GM19328 (cell line): Measurements from ENCODE around the gene COG5.
A peak's percentile ranks its signal among the peaks of the same experiment; 100 is the strongest.

ENCODE experiments used
- ATAC-seq: cut with Tn5 transposase; IDR thresholded peaks from one replicate; pipeline ENCODE4 v1.9.1; 2021; ENCODE audit warnings: mild to moderate bottlenecking, moderate library complexity; ENCODE audit not compliant: unreplicated experiment

Gene COG5

DNA sequence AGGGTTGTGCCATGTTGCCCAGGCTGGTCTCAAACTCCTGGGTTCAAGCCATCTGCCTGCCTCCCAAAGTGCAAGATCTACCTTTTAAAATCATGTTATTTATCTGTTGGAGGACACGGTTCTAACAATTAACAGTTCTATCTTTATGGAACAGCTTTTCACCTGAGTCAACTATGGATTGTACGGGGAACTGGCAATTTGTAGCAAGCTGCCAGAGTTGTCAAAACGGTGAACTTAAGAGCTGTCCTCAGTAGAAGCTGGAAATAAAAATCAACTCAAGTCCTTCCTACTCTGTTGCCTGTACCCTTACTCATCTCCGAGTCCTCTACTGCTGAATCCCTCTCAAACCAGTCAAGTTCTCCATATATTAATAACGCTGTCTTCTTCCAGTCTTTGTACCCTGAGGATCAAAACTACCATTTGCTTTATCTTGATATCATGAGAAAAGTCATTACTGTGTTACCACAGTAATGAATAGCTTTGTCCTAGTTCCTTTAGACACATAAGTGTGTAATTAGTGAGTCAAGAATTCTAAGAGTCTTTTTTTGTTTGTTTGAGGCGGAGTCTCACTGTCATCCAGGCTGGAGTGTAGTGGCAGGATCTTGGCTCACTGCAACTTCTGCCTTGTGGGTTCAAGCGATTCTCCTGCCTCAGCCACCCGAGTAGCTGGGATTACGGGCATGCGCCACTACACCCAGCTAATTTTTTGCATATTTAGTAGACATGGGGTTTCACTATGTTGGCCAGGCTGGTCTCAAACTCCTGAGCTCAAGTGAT lies 366.7 kb downstream of the COG5 start:
- no peak for ATAC-seq

DNA sequence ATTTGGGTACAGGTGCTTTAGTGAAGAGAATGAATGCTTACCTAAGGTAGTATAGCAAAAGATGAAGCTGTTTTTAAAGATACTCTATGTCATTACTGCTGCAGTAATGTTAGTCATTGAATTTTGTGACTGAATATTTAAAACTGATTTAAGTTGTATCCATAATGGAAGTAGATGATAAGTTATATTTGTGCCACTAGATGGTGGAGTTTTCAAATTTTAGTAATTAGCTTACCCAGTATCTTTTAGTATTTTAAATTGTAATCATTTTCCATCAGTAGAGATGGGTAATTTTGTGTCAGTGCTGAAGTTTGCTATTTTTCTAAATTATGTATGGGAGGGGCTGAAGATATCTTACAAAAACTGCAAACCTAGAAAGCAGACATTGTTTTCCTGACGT lies 369.7 kb downstream of the COG5 start:
- no peak for ATAC-seq

DNA sequence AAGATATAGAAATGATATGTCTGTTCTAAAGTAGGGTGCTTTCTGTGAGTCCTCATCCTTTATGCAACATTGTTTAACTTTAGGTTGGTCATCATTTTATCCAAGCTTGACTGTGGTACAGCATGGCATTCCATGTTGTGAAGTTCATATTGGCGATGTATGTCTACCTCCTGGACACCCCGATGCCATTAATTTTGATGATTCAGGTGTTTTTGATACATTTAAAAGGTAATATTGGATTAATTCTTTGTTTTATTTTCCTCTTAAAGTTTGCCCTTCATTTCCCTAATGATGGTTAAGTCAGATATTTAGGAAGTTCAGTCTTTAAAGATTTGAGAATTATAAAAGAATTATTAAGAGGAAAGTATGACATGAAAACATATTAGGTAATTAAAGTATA lies 373.6 kb downstream of the COG5 start:
- no peak for ATAC-seq

DNA sequence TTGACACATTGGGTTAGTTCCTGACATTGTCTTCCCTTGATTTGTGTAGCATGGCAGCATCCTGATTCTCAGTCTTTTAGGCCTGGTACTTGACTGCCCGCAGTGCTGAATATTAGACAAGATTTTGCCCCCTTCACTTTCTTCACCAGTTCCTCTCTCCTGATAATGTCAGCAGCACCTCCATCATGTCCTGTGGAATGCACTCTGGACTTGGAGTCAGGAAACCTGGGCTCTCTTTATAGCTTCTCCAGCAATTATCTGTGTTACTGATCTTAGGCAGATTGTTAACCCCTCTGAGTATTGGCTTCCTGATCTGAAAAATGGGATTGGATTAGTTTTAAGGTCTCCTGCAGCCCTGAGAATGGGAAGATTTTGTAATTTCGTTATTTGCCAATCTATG lies 375.9 kb downstream of the COG5 start:
- no peak for ATAC-seq

DNA sequence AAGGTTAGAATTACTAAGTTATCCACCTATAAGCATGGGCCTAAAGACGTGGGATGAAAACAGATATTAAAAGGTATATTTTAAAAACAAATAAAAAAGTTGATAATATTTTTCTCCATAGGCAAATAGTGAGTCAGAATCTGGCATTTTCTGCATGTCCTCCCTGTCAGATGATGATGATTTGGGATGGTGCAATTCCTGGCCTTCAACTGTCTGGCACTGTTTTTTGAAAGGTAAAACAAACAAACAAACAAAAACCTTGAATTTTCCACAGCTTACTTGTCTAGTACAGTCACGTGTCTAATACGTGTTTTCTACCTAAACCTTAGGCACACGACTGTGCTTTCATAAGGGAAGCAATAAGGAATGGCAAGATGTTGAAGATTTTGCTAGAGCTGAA lies 377.5 kb downstream of the COG5 start:
- no peak for ATAC-seq

DNA sequence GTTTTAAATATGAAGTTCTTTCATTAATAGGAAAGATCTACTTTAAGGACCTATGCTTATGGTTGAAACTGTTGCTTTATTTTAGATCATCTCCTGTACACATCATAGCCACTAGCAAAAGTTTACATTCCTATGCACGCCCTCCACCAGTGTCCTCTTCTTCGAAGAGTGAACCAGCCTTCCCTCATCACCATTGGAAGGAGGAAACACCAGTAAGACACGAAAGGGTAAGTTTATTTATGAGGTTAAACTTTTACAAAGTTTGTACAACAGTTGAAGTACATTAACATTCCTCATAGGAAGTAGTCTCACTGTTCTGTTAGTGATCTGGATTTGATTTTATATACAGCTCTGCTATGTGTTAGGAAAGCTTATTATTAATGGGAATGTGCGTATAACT lies 378.0 kb downstream of the COG5 start:
- no peak for ATAC-seq

DNA sequence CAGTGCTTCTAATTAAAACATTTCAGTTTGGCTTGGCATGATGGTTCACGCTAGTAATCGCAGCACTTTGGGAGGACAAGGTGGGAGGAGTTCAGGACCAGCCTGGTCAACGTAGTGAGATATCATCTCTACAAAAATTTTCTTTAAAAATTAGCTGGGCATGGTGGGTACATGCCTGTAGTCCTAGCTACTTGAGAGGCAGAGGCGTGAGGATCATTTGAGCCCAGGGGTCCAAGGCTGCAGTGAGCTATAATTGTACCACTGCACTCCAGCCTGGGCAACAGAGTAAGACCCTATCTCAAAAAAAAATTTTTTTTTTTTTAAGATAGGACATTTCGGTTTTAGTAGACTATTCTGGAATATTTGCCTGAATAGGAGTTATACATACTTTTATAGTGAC lies 382.5 kb downstream of the COG5 start:
- no peak for ATAC-seq

DNA sequence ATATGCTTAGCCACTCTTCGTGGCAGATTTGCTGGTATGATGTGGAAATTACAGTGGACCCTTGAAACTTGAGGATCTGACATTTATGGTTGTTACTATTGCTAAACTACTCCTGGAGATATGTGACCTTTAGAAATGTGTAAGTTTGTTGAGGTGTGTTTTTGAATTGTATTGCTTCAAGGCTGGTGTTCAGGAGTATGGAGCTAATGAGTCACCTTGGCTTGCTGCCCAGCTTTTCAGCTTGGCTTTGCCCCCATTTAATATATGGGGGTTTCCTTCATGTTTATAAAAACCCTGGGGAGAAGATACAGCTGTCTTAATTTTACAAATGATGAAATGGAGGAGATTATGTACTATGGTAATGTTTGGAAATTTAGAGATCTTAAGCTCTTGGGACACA lies 383.3 kb downstream of the COG5 start:
- no peak for ATAC-seq

DNA sequence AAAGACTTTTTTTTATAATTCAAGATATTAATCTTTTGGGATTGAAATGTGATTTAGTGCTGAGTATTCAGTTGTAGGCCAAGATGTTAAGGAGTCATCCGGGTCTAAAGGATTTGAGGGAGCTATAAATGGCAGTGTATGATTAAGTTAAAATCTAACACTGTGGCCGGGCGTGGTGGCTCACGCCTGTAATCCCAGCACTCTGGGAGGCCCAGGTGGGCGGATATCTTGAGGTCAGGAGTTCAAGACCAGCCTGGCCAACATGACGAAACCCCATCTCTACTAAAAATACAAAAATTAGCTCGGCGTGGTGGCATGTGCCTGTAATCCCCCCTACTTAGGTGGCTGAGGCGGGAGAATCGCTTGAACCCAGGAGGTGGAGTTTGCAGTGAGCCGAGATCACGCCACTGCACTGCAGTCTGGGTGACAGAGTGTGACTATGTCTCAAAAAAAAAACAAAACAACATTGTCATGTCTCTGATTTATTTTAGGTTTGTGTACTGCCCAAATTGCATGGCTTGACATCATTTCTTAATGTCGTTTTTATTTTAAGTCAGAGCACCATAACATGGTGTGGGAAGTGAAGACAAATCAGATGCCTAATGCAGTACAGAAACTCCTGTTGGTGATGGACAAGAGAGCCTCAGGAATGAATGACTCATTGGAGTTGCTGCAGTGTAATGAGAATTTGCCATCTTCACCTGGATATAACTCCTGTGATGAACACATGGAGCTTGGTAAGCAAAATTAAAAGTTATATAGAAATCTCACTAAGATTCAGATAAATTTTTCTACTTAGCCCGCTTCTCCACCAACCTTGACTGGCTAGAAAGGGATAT lies 384.2 kb downstream of the COG5 start:
- ATAC-seq = no peak

DNA sequence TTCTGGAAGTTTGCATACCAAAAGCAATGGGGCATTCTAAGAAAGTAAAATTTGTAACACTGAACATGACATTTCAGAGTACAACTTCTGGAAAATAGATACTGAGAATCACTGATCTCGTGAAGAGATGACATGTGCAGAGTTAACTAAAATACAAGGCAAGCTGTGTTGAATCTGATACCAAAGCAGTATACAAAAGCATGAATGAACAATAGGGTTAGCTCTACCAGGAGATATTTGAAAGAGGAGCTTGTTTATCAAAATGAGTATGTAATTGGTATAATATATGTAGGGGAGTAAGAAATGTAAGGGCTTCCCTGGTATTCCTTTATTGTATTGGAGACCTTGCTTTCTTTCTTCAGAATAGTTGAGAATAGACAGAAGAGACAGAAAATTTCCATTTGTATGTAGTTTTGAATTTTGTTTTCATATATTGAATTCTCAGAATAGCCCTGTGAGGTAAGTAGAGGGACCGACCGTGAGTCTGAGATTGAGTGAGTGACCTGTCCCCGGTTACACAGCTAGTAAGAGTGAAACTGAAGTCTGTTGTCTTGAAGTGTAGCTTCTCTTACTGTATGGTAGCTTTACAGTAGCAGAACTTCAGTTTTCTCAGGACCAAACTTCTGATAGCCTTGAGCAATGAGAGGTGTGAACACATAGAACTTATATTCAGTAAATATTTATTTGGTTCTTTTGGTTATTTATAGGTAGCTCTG lies 389.9 kb downstream of the COG5 start:
- ATAC-seq = peak; percentile 47

DNA sequence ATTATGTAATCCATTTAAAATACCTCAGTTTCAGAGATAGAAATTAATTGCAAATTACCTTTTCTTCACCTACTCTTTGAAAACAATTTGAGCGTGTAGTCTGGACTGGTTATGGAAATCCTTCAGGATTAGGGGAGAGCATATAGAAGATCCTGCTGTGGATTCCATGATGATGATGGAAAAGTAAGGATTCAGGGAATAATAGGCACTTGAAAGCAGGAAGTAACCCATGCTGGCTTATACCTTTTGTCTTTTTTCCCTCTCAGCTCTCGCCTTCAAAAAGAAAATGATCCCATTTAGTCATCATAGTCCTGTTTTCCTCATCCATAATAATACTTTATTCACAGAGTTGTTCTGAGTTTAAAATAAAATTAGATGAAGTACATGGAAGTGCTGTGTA lies 390.5 kb downstream of the COG5 start:
- no peak for ATAC-seq

DNA sequence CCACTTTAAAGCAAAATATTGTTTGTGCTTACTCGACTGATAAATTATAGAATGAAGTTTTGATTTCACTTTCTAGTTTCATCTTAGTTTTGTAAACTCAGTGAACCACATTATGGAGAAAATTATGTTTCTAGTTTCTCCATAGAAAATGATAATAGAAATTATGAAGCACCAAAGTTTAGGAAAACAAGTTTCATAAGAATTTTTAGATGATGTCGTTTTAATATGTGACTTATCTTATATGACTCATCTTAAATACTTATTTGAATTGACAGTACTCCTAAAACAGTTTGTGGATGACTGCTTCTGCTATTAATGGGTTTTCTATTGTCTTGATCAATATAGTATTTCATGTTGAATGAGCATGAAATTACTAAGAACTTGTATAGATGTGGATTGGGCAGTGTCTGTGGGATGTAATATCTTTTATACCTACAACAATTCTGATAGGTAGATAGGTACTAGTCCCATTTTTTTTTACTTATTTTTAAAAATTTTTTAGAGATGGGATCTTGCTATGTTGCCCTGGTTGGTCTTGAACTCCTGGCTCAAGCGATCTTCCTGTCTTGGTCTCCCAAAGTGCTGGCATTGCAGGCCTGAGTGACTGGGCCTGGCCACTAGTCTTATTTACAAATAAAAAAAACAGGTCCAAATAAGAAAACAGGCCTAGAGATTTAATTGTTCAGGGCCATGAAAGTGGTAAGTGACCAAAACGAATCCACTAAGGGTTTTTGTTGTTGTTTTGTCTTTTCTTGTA lies 391.3 kb downstream of the COG5 start:
- ATAC-seq = no peak

DNA sequence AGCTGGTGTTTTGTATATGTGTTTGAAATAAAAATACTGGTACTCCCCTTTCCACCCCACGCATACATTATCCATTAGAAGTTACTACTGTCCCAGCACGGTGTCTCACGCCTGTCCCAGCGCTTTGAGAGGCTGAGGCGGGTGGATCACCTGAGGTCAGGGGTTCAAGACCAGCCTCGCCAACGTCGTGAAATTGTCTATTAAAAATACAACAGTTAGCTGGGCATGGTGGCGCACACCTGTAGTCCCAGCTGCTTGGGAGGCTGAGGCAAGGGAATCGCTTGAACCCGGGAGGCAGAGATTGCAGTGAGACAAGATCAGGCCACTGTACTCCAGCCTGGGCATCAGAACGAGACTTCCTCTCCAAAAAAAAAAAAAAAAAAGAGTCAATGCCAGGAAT lies 392.2 kb downstream of the COG5 start:
- ATAC-seq = no peak

DNA sequence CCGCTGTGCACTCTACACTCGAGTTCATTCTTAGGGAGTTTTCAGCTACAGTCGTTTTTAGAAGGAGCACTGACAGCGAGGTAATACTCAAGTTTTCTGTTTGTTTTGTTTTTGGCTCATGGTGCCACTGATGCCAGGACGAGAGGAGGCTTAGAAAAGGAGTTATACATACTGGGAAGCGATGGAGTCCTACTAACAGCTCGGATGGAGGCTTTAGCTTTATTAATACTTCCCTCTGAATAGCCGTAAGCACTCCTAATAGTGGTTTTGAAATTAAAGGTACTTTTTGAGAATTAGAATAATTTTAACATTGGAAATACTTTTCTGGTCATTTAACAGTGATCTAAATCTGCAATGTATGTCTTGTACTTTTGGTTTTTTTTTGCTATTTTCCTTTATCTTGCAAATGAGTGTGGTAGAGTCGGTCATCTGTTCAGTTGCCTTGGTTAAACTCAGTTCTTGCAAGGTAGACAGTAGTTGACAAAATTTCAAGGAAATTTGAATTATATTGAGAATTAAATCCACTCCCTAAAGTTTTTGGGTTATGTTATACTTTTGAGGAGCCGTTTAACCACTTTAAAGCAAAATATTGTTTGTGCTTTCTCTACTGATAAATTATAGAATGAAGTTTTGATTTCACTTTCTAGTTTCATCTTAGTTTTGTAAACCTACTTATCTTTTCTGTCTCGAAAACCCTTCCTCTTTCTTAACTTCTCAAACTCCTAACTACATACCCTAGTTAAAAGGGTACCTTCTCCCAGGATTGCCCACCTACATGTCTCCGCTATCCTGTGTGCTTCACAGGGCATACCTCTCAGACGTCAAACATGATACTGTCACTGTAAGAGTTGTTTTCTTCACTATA lies 393.4 kb downstream of the COG5 start:
- no peak for ATAC-seq

DNA sequence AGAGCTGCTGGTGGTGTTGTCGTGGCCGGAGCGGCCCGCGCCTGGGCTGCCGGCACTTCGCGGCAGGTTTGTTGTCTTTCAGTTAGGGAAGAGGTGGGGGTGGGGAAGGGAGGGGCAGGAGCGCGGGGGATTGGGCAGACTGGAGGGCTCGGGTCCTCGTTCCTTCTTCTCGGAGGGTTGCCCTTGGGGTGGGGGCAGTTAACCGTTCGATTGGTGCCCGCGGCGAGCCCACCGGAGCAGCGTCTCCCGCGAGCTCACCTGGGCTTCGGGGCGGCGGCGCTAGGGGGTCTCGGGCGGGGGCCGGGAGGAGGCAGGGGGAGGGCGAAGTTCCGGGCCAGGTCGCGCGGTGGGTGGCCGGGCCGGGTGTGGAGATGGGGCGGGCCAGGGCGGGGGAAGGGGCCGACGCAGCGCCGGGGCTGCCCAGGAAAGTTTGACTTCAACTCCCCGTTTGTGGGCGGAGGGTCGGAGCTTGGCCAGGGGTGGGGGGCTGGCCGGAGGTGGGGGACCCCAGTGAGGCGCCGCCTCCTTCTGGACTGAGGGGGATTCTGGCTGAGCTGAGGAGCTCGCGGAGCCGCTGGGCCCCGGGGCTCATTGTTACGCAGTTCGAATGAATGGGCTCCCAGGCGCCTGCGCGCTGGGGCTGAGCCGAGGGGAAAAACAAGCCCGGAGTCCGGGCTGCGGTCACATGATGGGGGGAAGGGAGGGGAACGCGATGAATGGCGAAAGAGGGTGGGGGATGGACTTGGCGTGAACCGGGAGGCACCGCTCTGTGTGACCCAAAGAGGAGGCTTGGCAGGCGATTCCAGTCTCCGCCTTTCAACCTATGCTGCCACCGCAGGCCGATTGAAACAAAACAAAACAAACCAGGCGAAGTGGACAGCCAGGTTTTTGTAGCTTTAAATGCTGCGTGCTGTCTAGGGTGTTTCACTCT lies 394.3 kb downstream of the COG5 start:
- no peak for ATAC-seq

DNA sequence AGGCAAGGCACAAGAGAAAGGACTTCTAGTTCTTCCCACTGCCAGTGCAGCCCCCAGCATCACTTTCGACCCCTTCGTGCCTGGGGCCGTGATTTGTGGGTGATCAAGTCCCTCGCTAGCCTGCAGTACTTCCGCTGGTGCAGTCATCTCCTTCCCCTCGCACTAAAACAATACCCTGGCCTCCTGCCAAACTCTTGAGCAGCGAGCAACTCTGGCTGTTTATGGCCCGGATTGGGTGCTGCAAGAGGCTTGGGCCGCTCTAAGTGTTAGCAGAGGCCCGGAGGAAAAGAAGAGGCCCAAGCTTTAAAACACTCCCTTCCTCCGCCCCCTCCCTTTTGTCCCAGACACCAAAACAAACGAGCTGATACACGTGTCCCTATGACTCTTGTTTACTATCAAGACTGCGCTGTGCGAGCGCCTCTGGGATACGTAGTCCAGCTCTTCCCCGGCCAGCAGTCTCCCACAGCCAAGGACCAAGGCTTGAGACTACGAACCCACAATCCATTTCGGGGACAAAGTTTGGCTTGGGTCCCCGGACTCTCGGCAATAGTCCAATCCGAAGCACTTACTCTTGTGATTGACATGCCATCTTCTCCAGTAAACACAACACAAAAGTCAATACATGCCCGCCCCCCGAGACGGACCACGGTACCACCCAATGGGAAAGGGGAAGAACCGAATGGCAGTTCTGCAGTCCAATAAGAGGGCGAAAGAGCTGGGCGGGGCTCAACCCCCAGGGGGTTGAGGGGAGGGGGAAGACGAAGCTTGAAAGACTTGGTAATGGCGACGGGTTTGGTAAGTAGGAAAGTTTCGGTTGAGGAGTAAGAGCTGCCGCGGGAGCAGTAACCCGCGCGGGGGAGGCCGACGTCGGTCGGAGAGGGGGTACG lies 395.2 kb downstream of the COG5 start, which contains the start of gene HBP1:
Gene HBP1 (plus strand): TSS at position 771 of the 887 bp plus-strand sequence. CDS start 10,891 bp downstream, outside the sequence.
- ATAC-seq = peak; percentile 88

DNA sequence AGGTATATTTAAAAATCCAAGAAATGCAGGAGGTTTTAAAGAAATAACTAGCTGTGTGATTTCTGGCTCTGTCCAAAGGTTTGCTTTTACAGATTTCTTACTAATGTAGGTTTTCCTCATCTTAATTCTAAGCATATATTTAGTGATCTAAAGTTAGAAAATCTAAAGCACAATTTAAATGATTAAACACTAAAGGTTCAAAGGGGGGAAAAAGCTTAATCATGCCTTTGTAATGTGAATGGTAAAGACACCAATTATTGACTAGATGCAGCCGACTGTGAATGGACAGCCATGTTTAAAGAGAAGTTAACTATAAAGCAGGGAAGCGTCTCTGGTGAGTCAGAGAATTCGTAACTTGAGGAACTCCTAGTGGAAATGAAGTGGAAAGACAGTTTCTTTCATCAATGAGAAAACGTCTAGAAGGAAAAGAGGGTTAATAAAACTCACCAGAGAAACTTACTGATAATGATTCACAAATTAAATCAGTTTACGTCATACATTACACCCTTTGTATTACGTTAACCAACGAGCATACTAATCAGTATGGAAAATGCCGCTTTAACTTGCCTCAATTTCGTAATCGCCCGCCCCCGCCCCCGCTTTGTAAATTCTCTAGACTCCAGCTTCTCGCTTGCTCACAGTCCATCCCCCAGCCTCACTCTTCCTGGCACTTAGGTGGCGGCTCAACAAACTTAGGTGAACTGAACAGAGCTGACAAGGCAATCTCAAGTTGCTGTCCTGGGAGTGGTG lies 396.1 kb downstream of the COG5 start:
- no peak for ATAC-seq
